GM19351 (cell line): Measurements from ENCODE around the gene SCN8A.

Experiments
- ATAC-seq: cut with Tn5 transposase; IDR thresholded peaks from one replicate; pipeline ENCODE4 v1.9.1; 2021; ENCODE audit warnings: mild to moderate bottlenecking, moderate library complexity; ENCODE audit not compliant: unreplicated experiment

SCN8A gene

GRCh38 chr12:51706206-51706605 is 115.2 kb downstream of the SCN8A start:
- no peak for ATAC-seq

- ATAC-seq = no peak
Observed at GRCh38 chr12:51714666-51715065, 123.6 kb downstream of the SCN8A start.

GRCh38 chr12:51717326-51717925 is 126.4 kb downstream of the SCN8A start:
- ATAC-seq = no peak

- ATAC-seq = no peak
Observed at GRCh38 chr12:51721282-51721940, 130.4 kb downstream of the SCN8A start.

DNA sequence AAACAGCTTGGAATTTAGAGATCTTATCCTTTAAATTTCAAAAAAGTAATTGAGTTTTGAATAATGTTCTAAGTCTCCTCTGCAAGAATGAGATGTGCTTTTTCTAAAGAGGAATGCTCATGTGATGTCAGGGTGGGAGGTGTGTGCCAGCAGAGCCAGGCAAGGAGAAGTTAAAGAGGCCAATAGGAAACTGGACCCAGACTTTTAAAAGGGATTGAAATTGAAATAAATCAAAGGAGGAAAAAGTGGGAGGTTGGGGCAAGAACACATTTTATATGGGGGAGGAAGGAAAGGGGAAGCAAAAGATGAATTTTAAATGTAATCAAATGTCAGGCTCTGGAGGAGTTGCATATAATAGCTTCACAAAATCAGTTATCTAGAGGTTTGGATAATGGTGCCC is 131.4 kb downstream of the SCN8A start:
- ATAC-seq = no peak

- no peak for ATAC-seq
Observed at GRCh38 chr12:51726161-51726560, 135.1 kb downstream of the SCN8A start.

DNA sequence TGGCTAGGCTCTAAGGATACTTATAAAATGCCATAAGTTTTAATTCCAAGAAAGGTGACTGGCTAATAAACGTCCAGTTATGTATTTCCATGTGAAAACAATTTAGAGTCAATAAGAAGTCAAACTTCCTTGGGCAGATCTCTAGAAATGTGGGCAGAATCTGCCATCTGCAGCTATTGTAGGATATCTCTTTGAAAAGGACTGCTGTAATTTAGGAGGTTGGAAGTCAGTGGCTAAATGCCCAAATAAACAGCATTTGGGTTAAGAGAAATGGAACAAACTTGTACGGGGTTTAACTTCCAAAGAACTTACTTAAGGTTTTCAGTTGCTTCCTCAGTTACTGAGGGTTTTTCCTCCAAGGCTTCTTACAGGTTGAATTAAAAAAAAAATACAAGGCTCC is 135.9 kb downstream of the SCN8A start:
- no peak for ATAC-seq

DNA sequence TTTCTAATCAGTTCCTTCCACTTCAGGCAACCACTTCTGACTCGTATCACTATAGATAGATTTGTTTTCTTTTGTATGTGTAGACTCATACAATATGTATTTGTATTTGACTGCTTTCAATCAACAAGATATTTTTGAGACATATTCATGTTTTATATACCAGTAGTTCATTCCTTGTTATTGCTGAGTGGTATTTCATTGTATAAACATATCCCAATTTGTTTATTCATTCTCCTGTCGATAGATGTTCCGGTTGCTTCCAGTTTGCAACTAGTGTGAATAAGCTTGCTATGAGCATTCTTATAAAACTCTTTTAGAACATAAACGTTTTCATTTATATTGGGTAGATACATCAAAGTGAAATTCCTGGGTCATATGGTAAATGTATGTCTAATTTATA is 138.3 kb downstream of the SCN8A start:
- no peak for ATAC-seq

GRCh38 chr12:51730745-51731144 is 139.7 kb downstream of the SCN8A start:
- no peak for ATAC-seq

- no peak for ATAC-seq
Observed at GRCh38 chr12:51740536-51740935, 149.5 kb downstream of the SCN8A start.

DNA sequence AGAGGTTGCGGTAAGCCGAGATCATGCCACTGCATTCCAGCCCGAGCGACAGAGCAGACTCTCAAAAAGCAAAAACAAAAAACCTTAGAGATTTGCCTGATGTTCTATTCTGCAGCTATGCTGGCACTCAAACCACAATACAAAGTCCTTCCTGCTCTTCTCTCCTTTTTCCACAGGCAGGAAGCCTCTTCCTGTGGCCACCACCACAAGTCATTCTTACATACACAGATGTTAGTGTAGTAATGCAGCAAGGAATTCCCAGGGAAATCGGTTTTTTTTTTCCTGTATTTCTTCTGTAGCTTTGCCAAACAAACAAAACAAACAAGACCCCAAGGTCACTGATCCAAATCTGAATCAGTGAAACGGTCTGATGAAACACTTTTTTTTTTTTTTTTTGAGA is 153.2 kb downstream of the SCN8A start:
- ATAC-seq = no peak

DNA sequence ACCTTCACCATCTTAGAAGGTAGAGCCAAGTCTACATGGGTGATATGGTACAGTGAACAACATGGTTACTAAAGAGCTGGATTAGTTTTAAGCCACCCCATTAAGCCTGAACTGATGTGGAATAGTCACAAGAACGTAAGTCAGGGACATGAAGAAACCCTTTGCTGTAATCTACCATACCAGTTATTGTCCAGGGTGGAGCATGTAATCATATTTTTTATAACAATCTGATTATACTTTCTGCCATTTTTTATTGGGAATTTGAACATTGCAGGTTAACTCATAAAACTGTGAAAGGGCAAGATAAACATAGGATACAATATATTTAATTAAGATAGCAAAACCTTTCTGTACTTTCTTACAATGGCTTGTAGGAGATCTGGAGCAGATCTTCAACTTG is 153.9 kb downstream of the SCN8A start:
- no peak for ATAC-seq

- ATAC-seq = no peak
Observed at GRCh38 chr12:51746416-51746815, 155.4 kb downstream of the SCN8A start.

- no peak for ATAC-seq
Observed at GRCh38 chr12:51748235-51748634, 157.2 kb downstream of the SCN8A start.

GRCh38 chr12:51749206-51749985 is 158.4 kb downstream of the SCN8A start:
- no peak for ATAC-seq

GRCh38 chr12:51749986-51750317 is 158.9 kb downstream of the SCN8A start:
- no peak for ATAC-seq

- no peak for ATAC-seq
Observed at GRCh38 chr12:51751661-51752060, 160.6 kb downstream of the SCN8A start.

- no peak for ATAC-seq
Observed at GRCh38 chr12:51752234-51752889, 161.3 kb downstream of the SCN8A start.

- no peak for ATAC-seq
Observed at GRCh38 chr12:51753980-51754675, 163.1 kb downstream of the SCN8A start.

GRCh38 chr12:51755251-51755650 is 164.2 kb downstream of the SCN8A start:
- ATAC-seq = no peak

DNA sequence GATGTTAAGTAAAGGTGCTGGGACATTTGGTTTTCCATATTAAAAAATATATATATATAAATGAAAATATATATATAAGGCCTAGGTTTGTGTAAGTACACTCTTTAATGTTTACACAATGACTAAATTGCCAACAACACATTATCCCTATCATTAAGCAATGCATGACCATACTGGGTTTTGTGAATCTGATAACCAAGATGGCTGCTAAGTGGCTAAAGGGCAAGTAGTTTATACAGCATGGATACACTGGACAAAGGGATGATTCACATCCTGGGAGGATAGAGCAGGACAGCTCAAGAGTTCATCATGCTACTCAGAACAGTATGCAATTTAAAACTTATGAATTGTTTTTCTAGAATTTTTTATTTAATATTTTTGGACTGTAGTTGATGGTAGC is 168.1 kb downstream of the SCN8A start:
- ATAC-seq = no peak
